ENCODE data around the gene GFOD2. TPM values are rescaled to one million over a fixed set of nuclear protein-coding genes. Genes with fewer than 3 reads are reported as not detected.

Gene GFOD2
- total and polyA plus RNA-seq, 7 donors, result 8.0 to 17.3 (median 11.3) TPM

DNA sequence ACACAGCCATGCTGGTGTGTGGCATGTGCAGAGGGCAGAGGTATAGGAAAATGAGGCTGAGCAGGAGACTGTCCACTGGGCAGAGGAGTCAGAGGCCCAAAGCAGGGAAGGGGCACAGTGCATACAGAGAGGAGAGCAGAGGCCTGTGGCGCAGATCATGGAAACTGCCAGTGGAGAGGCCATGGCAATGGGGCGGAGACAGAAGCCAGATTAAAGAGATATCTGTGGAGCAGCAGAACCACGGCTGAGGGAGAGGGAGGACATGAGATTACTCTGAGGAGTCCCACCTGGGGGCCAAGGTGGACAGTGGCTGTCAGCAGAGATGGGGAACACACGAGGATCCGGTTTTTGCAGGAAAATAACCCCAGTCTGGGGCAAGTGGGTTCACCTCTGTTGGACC is 44.0 kb upstream of the GFOD2 start:
- peak in 1 of 4 donors; percentile 17 for ATAC-seq
- no peak overlapping the region for H3K27ac ChIP-seq

DNA sequence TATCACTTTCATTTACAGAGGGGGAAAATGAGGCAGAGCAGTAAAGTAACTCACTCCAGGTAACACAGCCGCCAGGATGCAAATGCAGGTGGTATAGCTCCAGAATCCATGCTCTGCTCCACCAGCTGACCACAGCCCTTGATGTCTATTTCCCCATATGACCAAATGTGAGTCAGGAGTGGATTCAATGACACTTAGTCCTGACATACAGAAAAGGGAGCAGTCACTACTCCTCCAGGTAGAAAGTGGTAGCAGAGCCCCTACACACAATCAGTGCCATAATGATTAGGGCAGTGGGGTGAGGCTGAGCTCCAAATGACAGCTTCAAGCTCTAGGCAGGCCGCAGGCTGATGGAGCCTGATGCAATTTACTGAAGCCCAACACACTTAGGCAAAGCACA is 43.3 kb upstream of the GFOD2 start:
- no peaks in the 10 kb centered on the region for H3K27me3 ChIP-seq (ENCODE audit: insufficient read depth in 3 of 3, low read length in 2 of 3)
- peaks cover 33% of the 10 kb centered on the region for H3K4me1 ChIP-seq
- peaks cover 0 to 15% of the 10 kb centered on the region in 2 donors for H3K36me3 ChIP-seq (ENCODE audit: insufficient read depth in 1 of 2, low read depth in 1 of 2)
- no peak overlapping the region for H3K27ac ChIP-seq
- DNase-seq (no peak), ATAC-seq (peak in 1 of 4 donors; percentile 29)
- intact Hi-C loops (cut with DNase I), result no loop called here
- H3K9me3 ChIP-seq, result no peaks in the 10 kb centered on the region
- WGBS, 3 donors, result 92 to 94% (median 93%) methylated on average over 2 of the region's 2 CpGs
- no peak overlapping the region for H3K4me3 ChIP-seq
- TF ChIP-seq, protein P1, sequence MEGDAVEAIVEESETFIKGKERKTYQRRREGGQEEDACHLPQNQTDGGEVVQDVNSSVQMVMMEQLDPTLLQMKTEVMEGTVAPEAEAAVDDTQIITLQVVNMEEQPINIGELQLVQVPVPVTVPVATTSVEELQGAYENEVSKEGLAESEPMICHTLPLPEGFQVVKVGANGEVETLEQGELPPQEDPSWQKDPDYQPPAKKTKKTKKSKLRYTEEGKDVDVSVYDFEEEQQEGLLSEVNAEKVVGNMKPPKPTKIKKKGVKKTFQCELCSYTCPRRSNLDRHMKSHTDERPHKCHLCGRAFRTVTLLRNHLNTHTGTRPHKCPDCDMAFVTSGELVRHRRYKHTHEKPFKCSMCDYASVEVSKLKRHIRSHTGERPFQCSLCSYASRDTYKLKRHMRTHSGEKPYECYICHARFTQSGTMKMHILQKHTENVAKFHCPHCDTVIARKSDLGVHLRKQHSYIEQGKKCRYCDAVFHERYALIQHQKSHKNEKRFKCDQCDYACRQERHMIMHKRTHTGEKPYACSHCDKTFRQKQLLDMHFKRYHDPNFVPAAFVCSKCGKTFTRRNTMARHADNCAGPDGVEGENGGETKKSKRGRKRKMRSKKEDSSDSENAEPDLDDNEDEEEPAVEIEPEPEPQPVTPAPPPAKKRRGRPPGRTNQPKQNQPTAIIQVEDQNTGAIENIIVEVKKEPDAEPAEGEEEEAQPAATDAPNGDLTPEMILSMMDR (IDR thresholded peaks at IDR 0.05), result no peak

More for the DNA sequence above, 44.0 kb upstream of the GFOD2 start:
- Histone ChIP-seq H3K4me3 (no peak overlapping the region), H3K36me3 (ENCODE audit: insufficient read depth in 1 of 2, low read depth in 1 of 2) (peaks cover 0 to 15% of the 10 kb centered on the region in 2 donors), H3K27me3 (ENCODE audit: insufficient read depth in 3 of 3, low read length in 2 of 3) (no peaks in the 10 kb centered on the region), H3K9me3 (no peaks in the 10 kb centered on the region), H3K4me1 (peaks cover 33% of the 10 kb centered on the region)
- intact Hi-C loops (cut with DNase I), result no loop called here
- WGBS, 3 donors, result 87 to 96% (median 87%) methylated on average over 5 of the region's 5 CpGs
- no peak for DNase-seq
- TF ChIP-seq, protein P1 (IDR thresholded peaks at IDR 0.05), result no peak

DNA sequence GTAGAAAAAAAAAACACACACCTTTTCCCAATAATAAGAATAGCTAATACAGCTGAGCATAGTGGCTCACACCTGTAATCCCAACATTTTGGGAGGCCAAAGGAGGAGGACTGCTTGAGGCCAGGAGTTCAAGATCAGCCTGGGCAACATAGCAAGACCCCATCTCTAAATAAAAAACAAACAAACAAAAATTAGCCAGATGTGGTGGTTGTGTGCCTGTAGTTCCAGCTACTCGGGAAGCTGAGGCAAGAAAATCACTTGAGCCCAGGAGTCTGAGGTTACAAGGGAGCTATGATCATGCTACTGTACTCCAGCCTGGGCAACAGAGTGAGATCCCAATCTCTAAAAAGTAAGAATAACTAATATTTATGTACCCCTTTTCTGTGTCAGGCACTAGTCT is 42.8 kb upstream of the GFOD2 start:
- DNase-seq (no peak), ATAC-seq (no peak)
- Histone ChIP-seq H3K27ac (no peak overlapping the region), H3K4me1 (peaks cover 31% of the 10 kb centered on the region), H3K9me3 (no peaks in the 10 kb centered on the region), H3K27me3 (ENCODE audit: insufficient read depth in 3 of 3, low read length in 2 of 3) (no peaks in the 10 kb centered on the region), H3K4me3 (no peak overlapping the region), H3K36me3 (ENCODE audit: insufficient read depth in 1 of 2, low read depth in 1 of 2) (peaks cover 0 to 15% of the 10 kb centered on the region in 2 donors)
- intact Hi-C loops (cut with DNase I), result no loop called here
- 94 to 100% (median 94%) methylated on average over 1 of the region's 1 CpG for WGBS, 3 donors
- TF ChIP-seq, protein P1 (IDR thresholded peaks at IDR 0.05), result no peak

DNA sequence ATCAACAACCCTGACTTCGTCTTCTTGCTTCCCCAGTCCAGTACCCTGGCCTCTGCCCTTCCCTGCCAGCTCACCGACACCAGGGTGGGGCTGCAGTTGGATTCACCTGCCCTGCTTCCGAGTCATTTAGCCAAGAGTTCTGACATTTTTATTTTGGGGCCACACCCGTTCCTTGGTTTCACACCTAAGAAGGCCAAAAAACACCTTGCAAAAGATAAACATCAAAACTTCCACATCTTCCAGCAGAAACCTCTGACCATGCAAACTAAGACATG is 41.8 kb upstream of the GFOD2 start:
- Histone ChIP-seq H3K27ac (peak overlapping the region; percentile 50), H3K36me3 (ENCODE audit: insufficient read depth in 1 of 2, low read depth in 1 of 2) (peaks cover 0 to 15% of the 10 kb centered on the region in 2 donors), H3K9me3 (no peaks in the 10 kb centered on the region), H3K4me1 (peaks cover 20% of the 10 kb centered on the region), H3K4me3 (no peak overlapping the region), H3K27me3 (ENCODE audit: insufficient read depth in 3 of 3, low read length in 2 of 3) (no peaks in the 10 kb centered on the region)
- WGBS, 3 donors, result 81 to 91% (median 84%) methylated on average over 4 of the region's 4 CpGs
- TF ChIP-seq, protein P1 (IDR thresholded peaks at IDR 0.05), result no peak
- intact Hi-C loops (cut with DNase I), result no loop called here
- no peak for DNase-seq
- no peak for ATAC-seq

DNA sequence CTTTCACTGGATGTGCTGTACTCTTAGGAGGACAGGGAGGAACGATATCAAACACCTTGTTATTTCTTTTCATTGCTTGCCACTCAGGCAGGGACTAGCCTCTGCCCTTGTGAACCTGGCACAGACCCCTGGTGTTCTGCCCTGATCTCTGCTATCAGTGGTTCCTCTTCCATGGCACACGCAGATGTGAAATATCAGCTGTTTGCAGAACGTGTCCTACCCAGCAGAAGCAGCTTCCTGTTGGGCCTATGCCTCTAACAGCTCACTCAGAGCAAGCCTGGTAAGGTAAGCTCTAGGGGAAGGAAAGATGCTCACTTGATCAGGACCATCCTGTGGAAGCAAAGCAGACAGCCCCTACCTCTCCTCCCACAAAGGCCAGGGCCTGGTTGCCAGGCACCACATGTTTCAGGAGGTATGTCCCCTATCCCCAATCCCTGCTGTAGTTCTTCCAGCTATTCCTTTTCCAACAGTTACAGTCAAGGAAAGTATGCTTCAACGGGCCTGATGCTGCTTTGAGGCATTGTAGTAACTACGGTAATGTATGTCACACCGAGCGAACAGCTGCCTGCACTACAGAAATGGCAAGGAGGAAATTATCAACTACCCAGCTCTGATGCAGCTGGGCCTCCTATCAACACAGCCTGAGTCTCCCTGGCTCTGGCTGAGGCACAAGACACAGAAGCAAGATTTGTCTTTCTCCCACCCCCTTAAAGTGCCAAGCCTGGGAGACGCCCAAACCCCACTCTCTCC is 41.3 kb upstream of the GFOD2 start:
- Histone ChIP-seq H3K36me3 (ENCODE audit: insufficient read depth in 1 of 2, low read depth in 1 of 2) (peaks cover 0 to 15% of the 10 kb centered on the region in 2 donors), H3K4me1 (peaks cover 19% of the 10 kb centered on the region), H3K9me3 (no peaks in the 10 kb centered on the region), H3K4me3 (no peak overlapping the region), H3K27ac (peak overlapping the region; percentile 50), H3K27me3 (ENCODE audit: insufficient read depth in 3 of 3, low read length in 2 of 3) (no peaks in the 10 kb centered on the region)
- intact Hi-C loops (cut with DNase I), result no loop called here
- peak in 1 of 2 donors; percentile 64 for DNase-seq
- peak; percentile 31 to 78 (median 56) for ATAC-seq
- 53 to 63% (median 53%) methylated on average over 8 of the region's 8 CpGs for WGBS, 3 donors
- TF ChIP-seq, protein P1 (IDR thresholded peaks at IDR 0.05), result no peak

Measured in psoas muscle (tissue), 8 donors.